ENCODE measurements around the gene SPEF2.

Gene SPEF2

GRCh38 chr5:35776757-35777156, 159.1 kb downstream of the SPEF2 start:
- H3K4me3 ChIP-seq (ENCODE audit: low read depth, low read length): no peak overlapping the region
- TF ChIP-seq CTCF (IDR thresholded peaks at IDR 0.05; ENCODE audit: low read depth, low read length): no peak

GRCh38 chr5:35777358-35778087, 159.9 kb downstream of the SPEF2 start:
- no peak overlapping the region for H3K4me3 ChIP-seq (ENCODE audit: low read depth, low read length)
- TF ChIP-seq CTCF (IDR thresholded peaks at IDR 0.05; ENCODE audit: low read depth, low read length): peak; percentile 18; the same call in 1 of the 2 replicates

GRCh38 chr5:35778259-35778769, 160.7 kb downstream of the SPEF2 start:
- TF ChIP-seq CTCF (IDR thresholded peaks at IDR 0.05; ENCODE audit: low read depth, low read length): no peak
- H3K4me3 ChIP-seq (ENCODE audit: low read depth, low read length): no peak overlapping the region

- no peak overlapping the region for H3K4me3 ChIP-seq (ENCODE audit: low read depth, low read length)
- no peak for TF ChIP-seq CTCF (IDR thresholded peaks at IDR 0.05; ENCODE audit: low read depth, low read length)
Measured at GRCh38 chr5:35780236-35780635, 162.6 kb downstream of the SPEF2 start.

GRCh38 chr5:35781181-35781790, 163.6 kb downstream of the SPEF2 start:
- no peak for TF ChIP-seq CTCF (IDR thresholded peaks at IDR 0.05; ENCODE audit: low read depth, low read length)
- no peak overlapping the region for H3K4me3 ChIP-seq (ENCODE audit: low read depth, low read length)

GRCh38 chr5:35783551-35783950, 165.9 kb downstream of the SPEF2 start:
- TF ChIP-seq CTCF (IDR thresholded peaks at IDR 0.05; ENCODE audit: low read depth, low read length): no peak
- H3K4me3 ChIP-seq (ENCODE audit: low read depth, low read length): no peak overlapping the region

GRCh38 chr5:35785601-35786085, 168.0 kb downstream of the SPEF2 start:
- no peak for TF ChIP-seq CTCF (IDR thresholded peaks at IDR 0.05; ENCODE audit: low read depth, low read length)
- H3K4me3 ChIP-seq (ENCODE audit: low read depth, low read length): no peak overlapping the region
